OCI-LY3 (cell line): Measurements from ENCODE around the gene PCSK5.
"Not testable (repeated sequence)": the region's sequence is repeated elsewhere in the genome, so short reads cannot be mapped to it uniquely, and the experiment has no call there.

Experiments used
- EZH2phosphoT487 ChIP-seq: fragments of 200-600 bp; shearing (Covaris generic); IDR thresholded peaks from 2 replicates; pipeline ENCODE4 v1.6.1; 2018; ENCODE audit warnings: antibody characterized with exemption, mixed run types, low read depth
- TF ChIP-seq, protein P1 (sequence below): fragments of 200-600, 300-600 bp; sonication (generic); IDR thresholded peaks from 2 replicates; pipeline ENCODE4 v1.5.1; 2014; ENCODE audit warnings: antibody characterized with exemption, low read length, low read depth

DNA sequence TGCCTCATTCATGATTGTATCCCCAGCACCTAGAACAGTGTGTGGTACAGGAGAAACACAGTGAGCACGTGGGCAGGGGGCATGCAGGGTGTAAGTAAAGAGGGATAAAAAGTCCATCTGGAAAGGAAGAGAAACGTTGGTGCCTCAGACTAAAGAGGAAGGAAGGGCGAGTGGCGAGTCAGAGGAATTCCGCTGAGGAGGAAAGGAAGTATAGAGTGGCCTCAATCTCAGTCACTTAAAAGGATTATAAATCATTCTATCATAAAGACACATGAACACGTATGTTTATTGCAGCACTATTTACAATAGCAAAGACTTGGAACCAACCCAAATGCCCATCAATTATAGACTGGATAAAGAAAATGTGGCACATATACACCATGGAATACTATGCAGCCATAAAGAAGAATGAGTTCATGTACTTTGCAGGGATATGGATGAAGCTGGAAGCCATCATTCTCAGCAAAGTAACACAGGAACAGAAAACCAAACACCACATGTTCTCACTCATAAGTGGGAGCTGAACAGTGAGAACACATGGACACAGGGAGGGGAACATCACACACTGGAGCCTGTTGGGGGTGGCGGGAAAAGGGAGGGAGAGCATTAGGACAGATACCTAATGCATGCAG, 10.5 kb downstream of the PCSK5 start:
- TF ChIP-seq, protein P1, sequence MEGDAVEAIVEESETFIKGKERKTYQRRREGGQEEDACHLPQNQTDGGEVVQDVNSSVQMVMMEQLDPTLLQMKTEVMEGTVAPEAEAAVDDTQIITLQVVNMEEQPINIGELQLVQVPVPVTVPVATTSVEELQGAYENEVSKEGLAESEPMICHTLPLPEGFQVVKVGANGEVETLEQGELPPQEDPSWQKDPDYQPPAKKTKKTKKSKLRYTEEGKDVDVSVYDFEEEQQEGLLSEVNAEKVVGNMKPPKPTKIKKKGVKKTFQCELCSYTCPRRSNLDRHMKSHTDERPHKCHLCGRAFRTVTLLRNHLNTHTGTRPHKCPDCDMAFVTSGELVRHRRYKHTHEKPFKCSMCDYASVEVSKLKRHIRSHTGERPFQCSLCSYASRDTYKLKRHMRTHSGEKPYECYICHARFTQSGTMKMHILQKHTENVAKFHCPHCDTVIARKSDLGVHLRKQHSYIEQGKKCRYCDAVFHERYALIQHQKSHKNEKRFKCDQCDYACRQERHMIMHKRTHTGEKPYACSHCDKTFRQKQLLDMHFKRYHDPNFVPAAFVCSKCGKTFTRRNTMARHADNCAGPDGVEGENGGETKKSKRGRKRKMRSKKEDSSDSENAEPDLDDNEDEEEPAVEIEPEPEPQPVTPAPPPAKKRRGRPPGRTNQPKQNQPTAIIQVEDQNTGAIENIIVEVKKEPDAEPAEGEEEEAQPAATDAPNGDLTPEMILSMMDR: not testable (repeated sequence)
- not testable (repeated sequence) for TF ChIP-seq EZH2phosphoT487
